ENCODE results near the gene CASKIN1.

DNA sequence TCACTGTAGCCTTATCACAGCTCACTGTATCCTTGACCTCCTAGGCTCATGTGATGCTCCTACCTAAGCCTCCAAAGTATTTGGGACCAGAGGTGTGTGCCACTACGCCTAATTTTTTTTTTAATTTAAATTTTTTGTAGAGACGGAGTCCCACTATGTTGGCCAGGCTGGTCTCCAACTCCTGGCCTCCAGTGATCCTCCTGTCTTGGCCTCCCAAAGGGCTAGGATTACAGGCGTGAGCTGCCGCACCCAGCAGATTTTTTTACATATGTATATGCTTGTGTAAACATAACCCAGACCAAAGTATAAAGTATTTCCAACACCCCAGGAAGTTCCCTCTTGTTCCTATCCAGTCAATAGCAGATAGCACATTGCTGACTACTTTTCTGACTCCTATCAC is 19.9 kb upstream of the CASKIN1 start:
- TF ChIP-seq RFX5 (IDR thresholded peaks at IDR 0.05; ENCODE audit: borderline replicate concordance, low read depth, low read length) (no peak), TAF7 (optimal IDR thresholded peaks at IDR 0.05; ENCODE audit: borderline replicate concordance, low read depth, low read length) (no peak), GABPA (IDR thresholded peaks at IDR 0.05; ENCODE audit: borderline replicate concordance, insufficient read depth, low read length) (no peak), EZH2 (IDR thresholded peaks at IDR 0.05; ENCODE audit: low read depth, low read length, severe bottlenecking) (no peak), TAF1 (IDR thresholded peaks at IDR 0.05; ENCODE audit: low read depth, low read length) (no peak), POLR2AphosphoS5 (IDR thresholded peaks at IDR 0.05; ENCODE audit: low read depth, low read length) (no peak), CHD2 (IDR thresholded peaks at IDR 0.05; ENCODE audit: low read length) (no peak), JUN (IDR thresholded peaks at IDR 0.05; ENCODE audit: low read depth, low read length) (no peak), MAFK (IDR thresholded peaks at IDR 0.05; ENCODE audit: low read depth, low read length) (no peak), POLR2A (IDR thresholded peaks at IDR 0.05; ENCODE audit: control extremely low read depth in 1 of 2, low read depth in 2 of 2, low read length in 2 of 2) (no peak), ZNF274 (IDR thresholded peaks at IDR 0.05; ENCODE audit: borderline replicate concordance, extremely low read depth, low read length) (no peak)
- TF ChIP-seq, protein P1, sequence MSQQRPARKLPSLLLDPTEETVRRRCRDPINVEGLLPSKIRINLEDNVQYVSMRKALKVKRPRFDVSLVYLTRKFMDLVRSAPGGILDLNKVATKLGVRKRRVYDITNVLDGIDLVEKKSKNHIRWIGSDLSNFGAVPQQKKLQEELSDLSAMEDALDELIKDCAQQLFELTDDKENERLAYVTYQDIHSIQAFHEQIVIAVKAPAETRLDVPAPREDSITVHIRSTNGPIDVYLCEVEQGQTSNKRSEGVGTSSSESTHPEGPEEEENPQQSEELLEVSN (IDR thresholded peaks at IDR 0.05): no peak
- TF ChIP-seq, protein P2, sequence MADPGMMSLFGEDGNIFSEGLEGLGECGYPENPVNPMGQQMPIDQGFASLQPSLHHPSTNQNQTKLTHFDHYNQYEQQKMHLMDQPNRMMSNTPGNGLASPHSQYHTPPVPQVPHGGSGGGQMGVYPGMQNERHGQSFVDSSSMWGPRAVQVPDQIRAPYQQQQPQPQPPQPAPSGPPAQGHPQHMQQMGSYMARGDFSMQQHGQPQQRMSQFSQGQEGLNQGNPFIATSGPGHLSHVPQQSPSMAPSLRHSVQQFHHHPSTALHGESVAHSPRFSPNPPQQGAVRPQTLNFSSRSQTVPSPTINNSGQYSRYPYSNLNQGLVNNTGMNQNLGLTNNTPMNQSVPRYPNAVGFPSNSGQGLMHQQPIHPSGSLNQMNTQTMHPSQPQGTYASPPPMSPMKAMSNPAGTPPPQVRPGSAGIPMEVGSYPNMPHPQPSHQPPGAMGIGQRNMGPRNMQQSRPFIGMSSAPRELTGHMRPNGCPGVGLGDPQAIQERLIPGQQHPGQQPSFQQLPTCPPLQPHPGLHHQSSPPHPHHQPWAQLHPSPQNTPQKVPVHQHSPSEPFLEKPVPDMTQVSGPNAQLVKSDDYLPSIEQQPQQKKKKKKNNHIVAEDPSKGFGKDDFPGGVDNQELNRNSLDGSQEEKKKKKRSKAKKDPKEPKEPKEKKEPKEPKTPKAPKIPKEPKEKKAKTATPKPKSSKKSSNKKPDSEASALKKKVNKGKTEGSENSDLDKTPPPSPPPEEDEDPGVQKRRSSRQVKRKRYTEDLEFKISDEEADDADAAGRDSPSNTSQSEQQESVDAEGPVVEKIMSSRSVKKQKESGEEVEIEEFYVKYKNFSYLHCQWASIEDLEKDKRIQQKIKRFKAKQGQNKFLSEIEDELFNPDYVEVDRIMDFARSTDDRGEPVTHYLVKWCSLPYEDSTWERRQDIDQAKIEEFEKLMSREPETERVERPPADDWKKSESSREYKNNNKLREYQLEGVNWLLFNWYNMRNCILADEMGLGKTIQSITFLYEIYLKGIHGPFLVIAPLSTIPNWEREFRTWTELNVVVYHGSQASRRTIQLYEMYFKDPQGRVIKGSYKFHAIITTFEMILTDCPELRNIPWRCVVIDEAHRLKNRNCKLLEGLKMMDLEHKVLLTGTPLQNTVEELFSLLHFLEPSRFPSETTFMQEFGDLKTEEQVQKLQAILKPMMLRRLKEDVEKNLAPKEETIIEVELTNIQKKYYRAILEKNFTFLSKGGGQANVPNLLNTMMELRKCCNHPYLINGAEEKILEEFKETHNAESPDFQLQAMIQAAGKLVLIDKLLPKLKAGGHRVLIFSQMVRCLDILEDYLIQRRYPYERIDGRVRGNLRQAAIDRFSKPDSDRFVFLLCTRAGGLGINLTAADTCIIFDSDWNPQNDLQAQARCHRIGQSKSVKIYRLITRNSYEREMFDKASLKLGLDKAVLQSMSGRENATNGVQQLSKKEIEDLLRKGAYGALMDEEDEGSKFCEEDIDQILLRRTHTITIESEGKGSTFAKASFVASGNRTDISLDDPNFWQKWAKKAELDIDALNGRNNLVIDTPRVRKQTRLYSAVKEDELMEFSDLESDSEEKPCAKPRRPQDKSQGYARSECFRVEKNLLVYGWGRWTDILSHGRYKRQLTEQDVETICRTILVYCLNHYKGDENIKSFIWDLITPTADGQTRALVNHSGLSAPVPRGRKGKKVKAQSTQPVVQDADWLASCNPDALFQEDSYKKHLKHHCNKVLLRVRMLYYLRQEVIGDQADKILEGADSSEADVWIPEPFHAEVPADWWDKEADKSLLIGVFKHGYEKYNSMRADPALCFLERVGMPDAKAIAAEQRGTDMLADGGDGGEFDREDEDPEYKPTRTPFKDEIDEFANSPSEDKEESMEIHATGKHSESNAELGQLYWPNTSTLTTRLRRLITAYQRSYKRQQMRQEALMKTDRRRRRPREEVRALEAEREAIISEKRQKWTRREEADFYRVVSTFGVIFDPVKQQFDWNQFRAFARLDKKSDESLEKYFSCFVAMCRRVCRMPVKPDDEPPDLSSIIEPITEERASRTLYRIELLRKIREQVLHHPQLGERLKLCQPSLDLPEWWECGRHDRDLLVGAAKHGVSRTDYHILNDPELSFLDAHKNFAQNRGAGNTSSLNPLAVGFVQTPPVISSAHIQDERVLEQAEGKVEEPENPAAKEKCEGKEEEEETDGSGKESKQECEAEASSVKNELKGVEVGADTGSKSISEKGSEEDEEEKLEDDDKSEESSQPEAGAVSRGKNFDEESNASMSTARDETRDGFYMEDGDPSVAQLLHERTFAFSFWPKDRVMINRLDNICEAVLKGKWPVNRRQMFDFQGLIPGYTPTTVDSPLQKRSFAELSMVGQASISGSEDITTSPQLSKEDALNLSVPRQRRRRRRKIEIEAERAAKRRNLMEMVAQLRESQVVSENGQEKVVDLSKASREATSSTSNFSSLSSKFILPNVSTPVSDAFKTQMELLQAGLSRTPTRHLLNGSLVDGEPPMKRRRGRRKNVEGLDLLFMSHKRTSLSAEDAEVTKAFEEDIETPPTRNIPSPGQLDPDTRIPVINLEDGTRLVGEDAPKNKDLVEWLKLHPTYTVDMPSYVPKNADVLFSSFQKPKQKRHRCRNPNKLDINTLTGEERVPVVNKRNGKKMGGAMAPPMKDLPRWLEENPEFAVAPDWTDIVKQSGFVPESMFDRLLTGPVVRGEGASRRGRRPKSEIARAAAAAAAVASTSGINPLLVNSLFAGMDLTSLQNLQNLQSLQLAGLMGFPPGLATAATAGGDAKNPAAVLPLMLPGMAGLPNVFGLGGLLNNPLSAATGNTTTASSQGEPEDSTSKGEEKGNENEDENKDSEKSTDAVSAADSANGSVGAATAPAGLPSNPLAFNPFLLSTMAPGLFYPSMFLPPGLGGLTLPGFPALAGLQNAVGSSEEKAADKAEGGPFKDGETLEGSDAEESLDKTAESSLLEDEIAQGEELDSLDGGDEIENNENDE (IDR thresholded peaks at IDR 0.05; ENCODE audit: insufficient replicate concordance, low read length): no peak
- TF ChIP-seq, protein P3, sequence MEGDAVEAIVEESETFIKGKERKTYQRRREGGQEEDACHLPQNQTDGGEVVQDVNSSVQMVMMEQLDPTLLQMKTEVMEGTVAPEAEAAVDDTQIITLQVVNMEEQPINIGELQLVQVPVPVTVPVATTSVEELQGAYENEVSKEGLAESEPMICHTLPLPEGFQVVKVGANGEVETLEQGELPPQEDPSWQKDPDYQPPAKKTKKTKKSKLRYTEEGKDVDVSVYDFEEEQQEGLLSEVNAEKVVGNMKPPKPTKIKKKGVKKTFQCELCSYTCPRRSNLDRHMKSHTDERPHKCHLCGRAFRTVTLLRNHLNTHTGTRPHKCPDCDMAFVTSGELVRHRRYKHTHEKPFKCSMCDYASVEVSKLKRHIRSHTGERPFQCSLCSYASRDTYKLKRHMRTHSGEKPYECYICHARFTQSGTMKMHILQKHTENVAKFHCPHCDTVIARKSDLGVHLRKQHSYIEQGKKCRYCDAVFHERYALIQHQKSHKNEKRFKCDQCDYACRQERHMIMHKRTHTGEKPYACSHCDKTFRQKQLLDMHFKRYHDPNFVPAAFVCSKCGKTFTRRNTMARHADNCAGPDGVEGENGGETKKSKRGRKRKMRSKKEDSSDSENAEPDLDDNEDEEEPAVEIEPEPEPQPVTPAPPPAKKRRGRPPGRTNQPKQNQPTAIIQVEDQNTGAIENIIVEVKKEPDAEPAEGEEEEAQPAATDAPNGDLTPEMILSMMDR (IDR thresholded peaks at IDR 0.05; ENCODE audit: control extremely low read depth in 1 of 3, insufficient read depth in 1 of 3, low read depth in 1 of 3, low read length in 3 of 3): no peak

Data from H1 (cell line).